Smooth muscle cell (in vitro differentiated cells): Measurements from ENCODE around the gene PBX3. TPM values are rescaled to one million over a fixed set of nuclear protein-coding genes. Genes with fewer than 3 reads are reported as not detected.

Experiments used
- DNase-seq: peaks from one replicate; lab custom pipeline; 2025; ENCODE audit not compliant: unreplicated experiment; lab: John Stamatoyannopoulos, UW
- H2AFZ ChIP-seq: fragments of 200-600 bp; sonication (generic); 2 replicates; pipeline ENCODE4 v1.6.0; 2016; ENCODE audit warnings: antibody characterized with exemption, low read depth, mild to moderate bottlenecking
- H3F3A ChIP-seq: fragments of 200-600 bp; sonication (generic); 2 replicates; pipeline ENCODE4 v1.6.0; 2017; ENCODE audit warnings: antibody characterized with exemption, low read depth
- H3K27ac ChIP-seq: fragments of 200-600 bp; sonication (generic); 2 replicates; pipeline ENCODE4 v1.5.1; 2016; ENCODE audit warnings: low read depth, mild to moderate bottlenecking
- H3K27me3 ChIP-seq: fragments of 200-600 bp; sonication (generic); 2 replicates; pipeline ENCODE4 v1.6.1; 2016; ENCODE audit warnings: low read depth, mild to moderate bottlenecking
- H3K36me3 ChIP-seq: fragments of 200-600 bp; sonication (generic); 2 replicates; pipeline ENCODE4 v1.5.1; 2016; ENCODE audit warnings: low read depth
- H3K4me1 ChIP-seq: fragments of 200-600 bp; sonication (generic); 2 replicates; pipeline ENCODE4 v1.5.1; 2016; ENCODE audit warnings: low read depth
- H3K4me2 ChIP-seq: fragments of 200-600 bp; sonication (generic); 2 replicates; pipeline ENCODE4 v1.6.0; 2016; ENCODE audit warnings: mild to moderate bottlenecking
- H3K4me3 ChIP-seq: fragments of 200-600 bp; sonication (generic); 2 replicates; pipeline ENCODE4 v1.5.1; 2016; ENCODE audit warnings: mild to moderate bottlenecking
- H3K79me2 ChIP-seq: fragments of 200-600 bp; sonication (generic); 2 replicates; pipeline ENCODE4 v1.6.0; 2016; ENCODE audit warnings: low read depth, mild to moderate bottlenecking
- H3K9ac ChIP-seq: fragments of 200-600 bp; sonication (generic); 2 replicates; pipeline ENCODE4 v1.6.0; 2016; ENCODE audit warnings: low read depth
- H3K9me3 ChIP-seq: fragments of 200-600 bp; sonication (generic); replicated peaks from 2 replicates; pipeline ENCODE4 v1.5.1; 2016; ENCODE audit warnings: low read depth
- H4K20me1 ChIP-seq: fragments of 200-600 bp; sonication (generic); 2 replicates; pipeline ENCODE4 v1.6.0; 2016; ENCODE audit warnings: low read depth
- WGBS: methylation state at CpG from one replicate; pipeline ENCODE4 v1.1.7; 2016; ENCODE audit warnings: low lambda C conversion rate; 5-methylcytosine and 5-hydroxymethylcytosine counted together
- polyA plus RNA-seq: library from polyadenylated mRNA; unstranded; fragments of >200 nt; fragmentation: Nextera tagmentation; extraction: Ambion mirVana; gene quantifications from 2 replicates; pipeline ENCODE4 v1.2.1, GENCODE V29; 2016
- total RNA-seq: library from RNA; depleted of rRNA; stranded (reverse); fragments of >200 nt; gene quantifications from 2 replicates; pipeline ENCODE4 v1.2.3, GENCODE V29; 2014
- TF ChIP-seq, protein P1 (sequence below): fragments of 200-600 bp; sonication (generic); IDR thresholded peaks from 2 replicates; pipeline ENCODE4 v1.5.1; 2017; ENCODE audit warnings: borderline replicate concordance, mild to moderate bottlenecking, antibody characterized with exemption; ENCODE audit not compliant: insufficient read depth, poor library complexity, severe bottlenecking

Gene PBX3
- total and polyA plus RNA-seq, 2 experiments from 2014 or later, result 15.3 to 34.6 TPM

DNA sequence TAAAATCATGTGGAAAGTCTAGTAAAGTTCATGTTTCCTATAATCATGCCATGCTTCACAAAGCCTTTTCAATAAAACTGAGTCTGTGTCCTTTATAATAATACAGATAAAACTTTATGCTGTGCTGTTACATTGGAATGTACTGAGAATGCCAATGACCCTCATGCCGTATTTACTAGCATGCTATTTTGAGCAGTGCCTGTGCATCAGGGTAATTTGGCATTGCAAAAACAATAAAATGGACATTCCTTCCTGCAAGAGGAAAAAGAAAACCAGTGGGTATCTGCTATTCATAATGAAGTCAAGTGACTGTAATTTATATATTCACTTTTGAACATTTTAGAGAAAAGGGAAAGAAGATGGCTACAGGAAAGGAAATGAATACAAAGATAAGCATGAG is 159.0 kb downstream of the PBX3 start:
- peak overlapping the region; percentile 1 for H3K4me2 ChIP-seq
- DNase-seq, result no peak

DNA sequence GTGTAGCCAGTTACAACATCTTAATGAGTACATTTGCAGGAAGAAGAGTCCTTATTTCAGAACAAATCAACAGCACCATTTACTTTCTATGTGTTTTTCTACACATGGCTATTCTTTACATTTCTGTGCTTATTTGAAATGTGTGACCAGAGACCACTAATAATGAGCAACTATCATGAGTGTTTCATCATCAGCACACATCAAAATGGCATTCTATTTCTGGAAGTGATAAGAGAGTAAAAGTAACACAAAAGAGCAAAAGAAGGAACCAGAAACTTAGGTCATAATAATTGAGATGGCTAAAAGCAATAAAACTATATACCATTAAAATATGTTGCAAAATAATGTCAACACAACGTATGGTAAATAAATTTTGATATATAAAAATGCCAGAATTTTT is 159.7 kb downstream of the PBX3 start:
- peaks cover 2% of the 10 kb centered on the region for H3K79me2 ChIP-seq
- no peaks in the 10 kb centered on the region for H3F3A ChIP-seq
- peaks cover 68% of the 10 kb centered on the region for H4K20me1 ChIP-seq
- H3K9me3 ChIP-seq, result no peaks in the 10 kb centered on the region
- no peak overlapping the region for H3K9ac ChIP-seq
- TF ChIP-seq, protein P1, sequence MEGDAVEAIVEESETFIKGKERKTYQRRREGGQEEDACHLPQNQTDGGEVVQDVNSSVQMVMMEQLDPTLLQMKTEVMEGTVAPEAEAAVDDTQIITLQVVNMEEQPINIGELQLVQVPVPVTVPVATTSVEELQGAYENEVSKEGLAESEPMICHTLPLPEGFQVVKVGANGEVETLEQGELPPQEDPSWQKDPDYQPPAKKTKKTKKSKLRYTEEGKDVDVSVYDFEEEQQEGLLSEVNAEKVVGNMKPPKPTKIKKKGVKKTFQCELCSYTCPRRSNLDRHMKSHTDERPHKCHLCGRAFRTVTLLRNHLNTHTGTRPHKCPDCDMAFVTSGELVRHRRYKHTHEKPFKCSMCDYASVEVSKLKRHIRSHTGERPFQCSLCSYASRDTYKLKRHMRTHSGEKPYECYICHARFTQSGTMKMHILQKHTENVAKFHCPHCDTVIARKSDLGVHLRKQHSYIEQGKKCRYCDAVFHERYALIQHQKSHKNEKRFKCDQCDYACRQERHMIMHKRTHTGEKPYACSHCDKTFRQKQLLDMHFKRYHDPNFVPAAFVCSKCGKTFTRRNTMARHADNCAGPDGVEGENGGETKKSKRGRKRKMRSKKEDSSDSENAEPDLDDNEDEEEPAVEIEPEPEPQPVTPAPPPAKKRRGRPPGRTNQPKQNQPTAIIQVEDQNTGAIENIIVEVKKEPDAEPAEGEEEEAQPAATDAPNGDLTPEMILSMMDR, result no peak
- H2AFZ ChIP-seq, result no peak overlapping the region
- WGBS, result 89% methylated on average over 1 of the region's 1 CpG
- H3K4me2 ChIP-seq, result no peak overlapping the region
- peaks cover 29% of the 10 kb centered on the region for H3K27me3 ChIP-seq
- no peak overlapping the region for H3K4me3 ChIP-seq
- H3K36me3 ChIP-seq, result no peaks in the 10 kb centered on the region
- H3K4me1 ChIP-seq, result peaks cover 20% of the 10 kb centered on the region
- no peak overlapping the region for H3K27ac ChIP-seq
- no peak for DNase-seq

More for the DNA sequence above, 159.0 kb downstream of the PBX3 start:
- TF ChIP-seq, protein P1, result no peak
- peaks cover 37% of the 10 kb centered on the region for H3K27me3 ChIP-seq
- peaks cover 68% of the 10 kb centered on the region for H4K20me1 ChIP-seq
- H3F3A ChIP-seq, result no peaks in the 10 kb centered on the region
- H3K9ac ChIP-seq, result no peak overlapping the region
- H3K4me1 ChIP-seq, result peaks cover 13% of the 10 kb centered on the region
- no peak overlapping the region for H3K4me3 ChIP-seq
- H2AFZ ChIP-seq, result no peak overlapping the region
- H3K9me3 ChIP-seq, result no peaks in the 10 kb centered on the region
- H3K36me3 ChIP-seq, result no peaks in the 10 kb centered on the region
- WGBS, result 10% methylated on average over 1 of the region's 1 CpG
- H3K79me2 ChIP-seq, result peaks cover 2% of the 10 kb centered on the region
- no peak overlapping the region for H3K27ac ChIP-seq

DNA sequence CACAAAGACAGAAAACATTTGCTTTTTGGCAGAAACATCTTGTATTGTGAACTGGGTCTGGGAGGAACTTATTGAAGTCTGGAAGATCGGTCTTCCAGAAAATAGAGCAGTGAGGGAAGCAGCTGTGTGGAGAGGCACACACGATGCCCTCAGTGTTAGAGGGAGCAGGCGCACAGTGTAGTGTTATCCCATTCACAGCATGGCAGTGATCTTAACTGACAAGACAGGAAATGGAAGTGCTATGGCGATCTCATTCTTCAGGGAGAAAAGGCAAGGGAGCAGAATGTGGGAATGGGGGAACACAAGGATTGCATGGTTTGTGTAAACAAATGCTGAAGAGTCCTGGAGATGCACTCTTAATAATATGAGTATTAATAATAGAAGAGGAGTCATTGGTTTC is 161.0 kb downstream of the PBX3 start:
- no peaks in the 10 kb centered on the region for H3K79me2 ChIP-seq
- H4K20me1 ChIP-seq, result peaks cover 60% of the 10 kb centered on the region
- DNase-seq, result no peak
- no peak overlapping the region for H3K4me2 ChIP-seq
- TF ChIP-seq, protein P1, result no peak
- H3K4me3 ChIP-seq, result no peak overlapping the region
- H3K4me1 ChIP-seq, result peaks cover 23% of the 10 kb centered on the region
- H2AFZ ChIP-seq, result no peak overlapping the region
- no peaks in the 10 kb centered on the region for H3F3A ChIP-seq
- no peak overlapping the region for H3K9ac ChIP-seq
- H3K36me3 ChIP-seq, result no peaks in the 10 kb centered on the region
- WGBS, result 79% methylated on average over 4 of the region's 4 CpGs
- no peaks in the 10 kb centered on the region for H3K9me3 ChIP-seq
- peaks cover 17% of the 10 kb centered on the region for H3K27me3 ChIP-seq
- H3K27ac ChIP-seq, result no peak overlapping the region

DNA sequence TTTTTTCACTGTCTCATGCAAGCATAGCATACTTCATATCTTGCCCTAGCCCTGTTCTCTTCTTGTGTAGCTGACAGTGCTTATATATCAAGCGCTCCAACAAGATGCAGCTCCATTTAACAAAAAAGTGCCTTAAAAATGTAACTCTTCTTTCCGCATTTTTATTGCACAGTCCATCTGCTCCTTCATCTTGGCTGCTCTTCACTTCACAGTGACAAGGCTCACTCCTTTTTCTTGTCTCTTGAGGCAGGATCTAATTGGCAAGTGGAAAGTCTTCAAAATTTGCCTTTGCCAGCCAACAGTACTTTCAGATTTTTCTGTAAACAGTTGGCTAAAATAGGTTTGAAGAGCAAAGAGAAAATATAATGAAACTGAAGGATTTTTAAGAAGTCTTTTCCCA is 161.8 kb downstream of the PBX3 start:
- Histone ChIP-seq H3K79me2 (no peaks in the 10 kb centered on the region), H3K9ac (no peak overlapping the region), H3K27ac (no peak overlapping the region), H3K4me2 (no peak overlapping the region), H3K4me3 (no peak overlapping the region), H3K36me3 (no peaks in the 10 kb centered on the region), H3K9me3 (no peaks in the 10 kb centered on the region), H3F3A (no peaks in the 10 kb centered on the region), H3K27me3 (peaks cover 10% of the 10 kb centered on the region), H3K4me1 (peaks cover 19% of the 10 kb centered on the region), H4K20me1 (peaks cover 56% of the 10 kb centered on the region), H2AFZ (no peak overlapping the region)
- DNase-seq, result no peak
- 96% methylated on average over 2 of the region's 2 CpGs for WGBS
- TF ChIP-seq, protein P1, result no peak
